HG03103 (cell line): ENCODE data around the gene CRLF1.
A peak's percentile ranks its signal among the peaks of the same experiment; 100 is the strongest.
"Not testable (repeated sequence)": the region's sequence is repeated elsewhere in the genome, so short reads cannot be mapped to it uniquely, and the experiment has no call there.

Experiments
- ATAC-seq: cut with Tn5 transposase; IDR thresholded peaks from one replicate; pipeline ENCODE4 v1.9.1; 2021; ENCODE audit warnings: low read depth; ENCODE audit not compliant: unreplicated experiment

The CRLF1 gene

GRCh38 chr19:18594096-18594823, 12.3 kb downstream of the CRLF1 start:
- ATAC-seq: peak; percentile 48

DNA sequence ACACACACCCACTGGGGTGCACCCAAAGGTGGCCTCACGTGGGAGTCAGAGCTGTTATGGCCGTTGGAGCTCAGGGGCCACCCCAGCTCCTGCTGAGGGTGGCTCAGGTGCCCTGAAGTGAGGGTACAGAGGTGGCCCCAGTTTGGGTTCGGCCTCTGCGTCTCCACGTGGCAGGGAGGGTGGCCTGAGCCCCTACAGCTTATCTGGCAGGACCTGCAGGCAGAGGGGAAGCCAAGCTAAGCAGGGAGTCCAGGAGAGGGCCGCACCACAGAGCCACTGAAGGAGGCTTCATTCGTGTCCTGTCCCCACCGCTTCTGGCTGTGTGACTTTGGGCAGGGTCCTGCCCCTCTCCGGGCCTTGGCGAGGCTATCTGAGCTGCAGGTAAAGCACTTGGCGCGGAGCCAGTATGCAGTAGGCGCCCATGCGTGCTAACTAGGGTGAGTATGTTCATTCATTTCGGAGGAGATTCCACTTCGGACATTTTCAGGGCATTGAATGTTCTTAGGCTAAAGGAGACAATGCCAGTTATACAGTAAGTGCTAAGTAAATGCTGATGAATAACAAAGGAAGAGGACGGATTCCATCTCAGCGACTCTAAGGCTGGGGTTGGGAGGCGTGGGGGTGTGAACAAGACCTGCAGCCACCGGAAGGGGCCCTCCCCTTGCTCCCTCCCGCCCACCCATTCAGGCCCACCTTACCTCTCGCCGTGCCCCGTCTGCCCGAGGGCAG, 13.1 kb downstream of the CRLF1 start:
- no peak for ATAC-seq

DNA sequence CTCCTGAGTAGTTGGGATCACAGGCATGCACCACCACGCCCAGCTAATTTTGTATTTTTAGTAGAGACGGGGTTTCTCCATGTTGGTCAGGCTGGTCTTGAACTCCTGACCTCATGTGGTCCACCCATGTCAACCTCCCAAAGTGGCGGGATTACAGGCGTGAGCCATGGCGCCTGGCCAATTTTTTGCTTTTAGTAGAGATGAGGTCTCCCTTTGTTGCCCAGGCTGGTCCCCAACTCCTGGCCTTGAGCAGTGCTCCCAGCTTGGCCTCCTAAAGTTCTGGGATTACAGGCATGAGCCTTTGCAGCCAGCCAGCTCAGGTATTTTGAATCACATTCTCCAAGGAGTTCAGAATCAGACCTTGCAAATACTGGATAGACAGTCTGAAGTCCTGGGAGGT, 13.9 kb downstream of the CRLF1 start:
- not testable (repeated sequence) for ATAC-seq

- no peak for ATAC-seq
These were observed 14.7 kb downstream of the CRLF1 start for GRCh38 chr19:18591735-18592385.

- ATAC-seq: no peak
These were observed 16.0 kb downstream of the CRLF1 start for GRCh38 chr19:18590273-18591272.

- ATAC-seq: peak; percentile 21
These were observed 17.0 kb downstream of the CRLF1 start for GRCh38 chr19:18589380-18590272.

GRCh38 chr19:18588611-18589379, 17.8 kb downstream of the CRLF1 start, which contains the start of gene REX1BD:
TSS of gene REX1BD (plus strand) at chr19:18588798. CDS start at chr19:18588802, 4 bp downstream.
- ATAC-seq: peak; percentile 69

GRCh38 chr19:18587962-18588610, 18.5 kb downstream of the CRLF1 start:
- ATAC-seq: no peak

DNA sequence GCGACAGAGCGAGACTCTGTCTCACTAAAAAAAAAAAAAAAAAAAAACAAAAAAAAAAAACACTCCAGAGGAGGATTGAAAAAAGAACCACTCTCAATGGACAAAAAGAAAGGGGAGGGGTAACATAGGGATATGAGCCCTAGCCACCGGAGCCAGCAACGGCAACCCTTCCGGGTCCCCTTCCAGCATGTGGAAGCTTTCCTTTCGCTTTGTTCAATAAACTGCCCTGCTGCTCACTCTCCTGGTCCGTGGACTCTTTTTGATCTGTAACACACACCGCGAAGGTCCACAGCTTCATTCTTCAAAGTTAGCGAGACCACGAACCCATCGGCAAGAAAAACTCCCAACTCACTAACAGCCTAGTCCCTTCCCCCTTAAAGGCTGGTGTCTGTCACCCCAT, 19.0 kb downstream of the CRLF1 start:
- no peak for ATAC-seq

DNA sequence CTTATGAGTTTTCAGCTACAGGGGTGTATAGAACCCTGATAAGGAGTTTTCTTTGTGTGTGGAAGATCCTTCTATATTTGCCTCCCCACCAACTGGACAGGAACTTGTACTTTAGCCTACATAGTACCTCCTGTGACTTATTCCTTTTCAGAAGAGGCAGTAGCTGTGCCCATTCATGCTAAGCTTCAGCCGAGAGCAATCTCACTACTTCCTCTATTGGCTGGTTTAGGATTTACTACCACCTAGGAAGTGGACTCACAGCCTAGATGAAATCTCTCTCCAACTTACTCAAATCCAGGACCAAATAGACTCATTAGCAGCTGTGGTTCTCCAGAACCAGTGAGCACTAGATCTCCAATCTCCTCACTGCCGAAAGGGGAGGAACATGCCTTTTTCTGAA, 20.3 kb downstream of the CRLF1 start:
- ATAC-seq: no peak

GRCh38 chr19:18580311-18580710, 26.3 kb downstream of the CRLF1 start:
- no peak for ATAC-seq

DNA sequence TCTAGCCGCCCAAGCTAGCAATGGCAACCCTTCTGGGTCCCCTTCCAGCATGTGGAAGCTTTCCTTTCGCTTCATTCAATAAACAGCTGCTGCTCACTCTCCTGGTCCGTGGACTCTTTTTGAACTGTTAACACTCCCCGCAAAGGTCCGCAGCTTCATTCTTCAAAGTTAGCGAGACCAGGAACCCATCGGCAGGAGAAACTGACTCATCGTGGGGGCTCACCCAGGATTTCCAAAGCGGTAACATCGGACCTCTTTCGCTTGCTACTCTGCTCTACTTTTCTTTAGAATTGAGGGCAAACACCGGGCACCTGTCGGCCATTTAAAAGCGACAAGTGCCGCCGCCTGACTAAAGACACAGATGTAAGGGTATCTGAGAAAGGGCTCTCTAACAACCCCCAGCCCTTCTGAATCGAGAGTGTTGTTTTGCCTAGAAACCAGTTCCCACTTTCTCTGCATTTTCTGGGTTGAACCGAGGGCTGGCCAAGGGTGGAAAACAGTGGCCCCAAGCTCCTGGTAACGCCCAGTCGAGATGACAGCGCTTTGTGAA, 29.2 kb downstream of the CRLF1 start:
- no peak for ATAC-seq

- no peak for ATAC-seq
These were observed 30.2 kb downstream of the CRLF1 start for GRCh38 chr19:18576383-18576782.

- ATAC-seq: no peak
These were observed 31.8 kb downstream of the CRLF1 start for GRCh38 chr19:18574691-18575291.

- peak; percentile 85 for ATAC-seq
These were observed 34.8 kb downstream of the CRLF1 start, which contains the start of gene UBA52 for GRCh38 chr19:18571564-18572344. TSS of gene UBA52 (plus strand) at chr19:18571857. CDS start at chr19:18573301, 1,444 bp downstream.

- no peak for ATAC-seq
These were observed 38.2 kb downstream of the CRLF1 start for GRCh38 chr19:18568367-18568766.
